HG02973 (cell line): Measurements from ENCODE around the gene FAF1.

Experiments
- ATAC-seq: cut with Tn5 transposase; IDR thresholded peaks from one replicate; pipeline ENCODE4 v1.9.1; 2021; ENCODE audit warnings: moderate library complexity; ENCODE audit not compliant: unreplicated experiment

FAF1 gene

DNA sequence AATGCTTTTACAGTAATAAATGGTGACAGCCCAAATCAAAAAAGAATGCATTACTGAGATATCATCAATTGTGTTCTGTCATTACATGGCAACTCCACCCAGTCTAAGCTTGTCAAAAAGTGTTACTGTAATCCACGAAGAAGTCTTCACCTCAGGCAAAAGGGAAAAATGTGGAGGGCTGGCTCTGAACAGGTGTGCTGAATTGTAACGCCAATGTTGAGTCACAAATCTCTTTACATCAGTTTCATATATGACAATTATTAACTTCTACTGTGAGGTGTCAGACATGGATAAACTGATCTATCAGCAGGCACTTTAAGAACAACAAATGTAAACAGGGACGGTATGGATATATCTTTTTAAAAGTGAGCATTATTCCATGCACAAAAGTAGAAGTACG is 438.4 kb downstream of the FAF1 start:
- ATAC-seq = peak; percentile 79

DNA sequence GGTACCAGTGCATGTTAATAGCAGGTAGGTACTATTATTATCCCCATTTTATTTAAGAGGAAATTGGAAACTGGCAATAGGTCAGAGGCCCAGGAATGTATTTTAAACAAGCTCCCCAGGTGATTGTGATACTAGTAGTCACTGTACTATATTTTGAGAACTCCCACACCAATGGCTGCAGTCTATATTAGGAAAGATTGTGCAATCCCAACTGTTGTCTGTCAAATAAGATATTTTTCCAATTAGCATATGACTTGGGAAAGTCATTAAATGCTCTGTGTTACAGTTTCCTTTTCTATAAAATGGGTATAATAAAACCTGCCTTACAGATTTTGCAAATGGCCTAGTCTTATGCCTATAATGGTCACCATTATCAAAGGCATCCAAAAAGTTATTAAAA is 442.6 kb downstream of the FAF1 start:
- no peak for ATAC-seq

DNA sequence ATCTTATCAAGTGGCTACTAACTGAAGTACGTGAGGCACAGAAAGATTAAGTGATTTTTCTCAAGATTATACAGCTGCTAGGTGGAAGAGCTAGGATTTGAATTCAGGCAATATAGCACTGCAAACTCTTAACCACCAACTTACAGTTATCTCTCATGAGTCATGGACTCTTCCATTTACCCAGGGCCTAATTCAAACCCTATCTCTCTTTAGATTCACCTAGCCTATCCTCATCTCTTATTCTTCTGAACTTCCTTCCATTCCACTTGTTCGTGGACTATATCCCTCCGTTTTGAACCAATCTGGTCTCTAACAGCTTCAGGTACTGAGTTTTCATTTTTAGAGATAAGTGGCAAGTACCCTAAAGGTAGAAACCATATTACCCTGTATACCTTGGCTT is 444.0 kb downstream of the FAF1 start:
- ATAC-seq = no peak

DNA sequence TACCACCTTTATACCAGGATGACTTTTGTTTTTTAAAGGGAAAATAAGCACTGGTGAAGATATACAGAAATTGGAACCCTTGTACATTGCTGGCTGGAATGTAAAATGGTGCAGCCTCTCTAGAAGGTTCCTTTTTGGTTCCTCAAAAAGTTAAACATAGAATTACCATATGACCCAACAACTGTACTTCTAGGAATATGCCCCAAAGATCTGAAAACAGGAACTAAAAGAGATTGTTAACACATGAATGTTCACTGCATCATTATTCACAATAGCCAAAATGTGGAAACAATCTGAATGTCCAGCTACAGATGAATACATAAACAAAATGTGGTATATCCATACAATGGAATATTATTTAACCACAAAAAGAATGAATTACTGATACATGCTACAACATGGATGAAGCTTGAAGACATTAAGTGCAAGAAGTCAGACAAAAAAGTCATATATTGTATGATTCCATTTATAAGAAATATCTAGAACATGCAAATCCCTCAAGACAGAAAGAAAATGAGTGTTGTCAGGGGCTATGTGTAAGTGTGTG is 452.0 kb downstream of the FAF1 start:
- ATAC-seq = no peak

- ATAC-seq = no peak
Measured at GRCh38 chr1:50505427-50505826, 454.6 kb downstream of the FAF1 start.

DNA sequence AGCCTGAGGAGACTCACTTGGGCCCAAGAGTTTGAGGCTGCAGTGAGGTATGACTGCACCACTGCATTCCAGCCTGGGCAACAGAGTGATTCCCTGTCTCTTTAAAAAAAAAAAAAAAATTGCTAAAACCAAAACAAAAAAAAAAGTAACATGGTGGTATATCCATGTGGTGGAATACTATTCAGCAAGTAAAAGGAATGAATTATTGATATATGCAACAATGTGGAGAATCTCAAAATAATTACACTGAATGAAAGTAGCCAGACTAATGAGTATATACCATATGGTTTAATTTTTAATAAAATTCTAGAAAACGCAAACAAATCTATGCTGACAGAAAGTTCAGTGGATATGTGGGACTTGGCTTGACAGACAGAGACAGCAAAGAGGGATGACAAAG is 456.6 kb downstream of the FAF1 start:
- no peak for ATAC-seq

DNA sequence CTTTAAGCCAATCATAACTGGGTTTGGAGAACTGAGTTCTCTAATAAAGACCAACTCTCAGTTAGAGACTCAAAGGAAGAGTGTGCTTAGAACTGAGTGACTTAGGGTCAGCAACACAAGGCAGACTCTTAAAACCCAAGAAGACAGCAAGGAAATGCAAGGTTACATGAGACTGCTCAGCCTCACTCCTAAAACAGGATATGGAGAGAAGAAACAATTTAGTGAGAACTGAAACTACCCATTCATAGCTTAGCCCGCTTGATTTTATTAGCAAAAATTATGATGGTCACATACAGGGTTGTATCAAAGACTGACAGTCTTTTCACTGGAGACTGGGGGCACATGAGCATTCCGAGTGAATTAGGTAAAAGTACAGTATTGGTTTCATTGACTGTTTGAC is 457.9 kb downstream of the FAF1 start:
- ATAC-seq = no peak

DNA sequence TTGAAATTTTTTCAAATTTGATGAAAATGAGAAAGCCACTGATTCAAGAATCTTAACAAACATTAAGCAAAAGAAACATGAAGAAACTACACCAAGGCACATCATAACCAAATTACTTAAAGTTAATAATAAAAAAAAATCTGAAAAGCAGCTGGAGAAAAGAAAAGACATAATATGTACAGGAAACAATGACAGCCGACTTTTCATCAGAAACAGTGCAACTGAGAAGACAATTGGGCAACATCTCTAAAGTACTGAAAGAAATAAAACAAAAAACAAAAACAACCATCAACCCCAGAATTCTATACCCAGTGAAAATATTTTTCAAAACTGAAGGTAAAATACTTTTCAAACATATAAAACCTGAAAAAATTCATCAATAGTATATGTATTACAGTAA is 463.1 kb downstream of the FAF1 start:
- ATAC-seq = no peak

- no peak for ATAC-seq
Measured at GRCh38 chr1:50493710-50494109, 466.4 kb downstream of the FAF1 start.

GRCh38 chr1:50492142-50492541 is 467.9 kb downstream of the FAF1 start:
- ATAC-seq = no peak

DNA sequence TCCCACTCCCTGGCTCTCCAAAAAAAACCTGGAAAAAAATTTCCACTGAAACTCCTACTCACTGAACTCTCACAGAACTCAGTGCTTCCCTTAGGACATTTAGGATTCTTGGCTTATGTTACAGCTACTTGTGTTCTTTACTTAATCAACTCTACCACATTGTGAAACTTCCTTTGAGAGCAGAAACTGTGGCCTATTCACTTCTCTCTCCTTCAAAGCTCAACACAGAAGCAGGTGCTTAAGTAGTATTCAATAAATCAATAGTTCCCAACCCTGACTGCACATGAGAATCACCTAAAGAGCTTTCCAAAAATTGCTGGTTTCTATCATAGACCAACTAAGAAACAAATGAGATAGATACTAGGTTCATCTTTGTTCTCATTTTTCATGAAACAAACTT is 468.9 kb downstream of the FAF1 start:
- no peak for ATAC-seq

DNA sequence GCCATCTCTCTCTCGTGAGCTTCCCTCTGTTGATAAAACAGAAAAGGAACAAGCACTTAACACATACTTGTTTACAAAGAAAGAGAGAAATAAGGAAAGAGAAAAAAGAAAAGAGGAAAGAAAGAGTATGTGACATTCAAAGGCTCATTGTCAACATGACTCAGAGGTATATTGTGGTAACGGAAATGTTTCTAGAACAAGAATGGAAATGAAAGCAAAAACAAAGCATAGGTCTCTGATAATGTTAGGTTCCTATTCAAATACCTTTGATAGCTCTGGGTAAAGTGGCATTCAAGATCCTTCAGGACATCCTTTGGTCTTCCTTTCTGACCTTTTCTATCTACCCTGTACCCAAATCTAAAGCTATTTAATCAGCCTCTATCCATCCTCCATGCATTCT is 469.4 kb downstream of the FAF1 start:
- no peak for ATAC-seq

DNA sequence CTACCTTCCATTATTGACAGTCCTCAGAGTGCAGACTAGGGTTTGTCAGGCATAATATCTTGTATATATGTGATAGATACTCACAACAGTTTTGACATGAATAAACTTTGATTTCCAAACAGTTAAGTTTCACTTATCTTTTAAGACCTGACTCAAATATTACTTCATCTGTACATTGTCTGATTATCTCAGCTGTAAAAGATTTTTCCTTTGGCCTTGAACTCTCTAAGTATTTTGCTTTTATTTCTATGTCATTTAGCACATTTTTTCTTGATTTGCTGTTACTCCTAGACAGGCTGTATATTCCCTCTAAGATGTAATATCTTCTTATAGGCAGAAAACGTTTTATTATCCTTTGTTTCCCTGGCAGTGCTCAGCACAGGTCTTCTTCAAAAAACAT is 471.2 kb downstream of the FAF1 start:
- no peak for ATAC-seq

GRCh38 chr1:50488356-50488755 is 471.7 kb downstream of the FAF1 start:
- no peak for ATAC-seq

- ATAC-seq = no peak
Measured at GRCh38 chr1:50487725-50488124, 472.3 kb downstream of the FAF1 start.

DNA sequence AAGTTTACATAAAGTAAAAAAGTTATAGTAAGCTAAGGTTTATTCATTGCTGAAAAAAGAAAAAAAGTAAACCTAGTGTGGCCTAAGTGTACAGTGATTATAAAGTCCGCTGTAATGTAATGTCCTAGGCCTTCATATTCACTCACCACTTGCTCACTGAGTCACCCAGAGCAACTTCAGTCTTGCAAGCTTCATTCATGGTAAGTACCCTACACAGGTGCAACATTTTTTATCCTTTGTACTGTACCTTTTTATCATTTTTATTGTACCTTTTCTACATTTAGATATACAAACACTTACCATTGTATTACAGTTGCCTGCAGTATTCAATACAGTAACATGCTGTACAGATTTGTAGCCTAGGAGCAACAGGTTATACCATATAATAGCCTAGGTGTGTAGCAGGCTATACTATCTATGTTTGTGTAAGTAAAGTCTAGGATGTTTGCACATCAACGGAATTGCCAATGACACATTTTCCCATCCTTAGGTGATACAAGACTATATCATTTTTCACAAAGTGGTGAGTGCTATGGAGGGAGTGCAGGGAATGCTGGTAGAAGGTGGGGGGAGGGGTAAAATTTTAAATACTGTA is 478.8 kb downstream of the FAF1 start:
- no peak for ATAC-seq

GRCh38 chr1:50476800-50477199 is 483.3 kb downstream of the FAF1 start:
- ATAC-seq = peak; percentile 58

DNA sequence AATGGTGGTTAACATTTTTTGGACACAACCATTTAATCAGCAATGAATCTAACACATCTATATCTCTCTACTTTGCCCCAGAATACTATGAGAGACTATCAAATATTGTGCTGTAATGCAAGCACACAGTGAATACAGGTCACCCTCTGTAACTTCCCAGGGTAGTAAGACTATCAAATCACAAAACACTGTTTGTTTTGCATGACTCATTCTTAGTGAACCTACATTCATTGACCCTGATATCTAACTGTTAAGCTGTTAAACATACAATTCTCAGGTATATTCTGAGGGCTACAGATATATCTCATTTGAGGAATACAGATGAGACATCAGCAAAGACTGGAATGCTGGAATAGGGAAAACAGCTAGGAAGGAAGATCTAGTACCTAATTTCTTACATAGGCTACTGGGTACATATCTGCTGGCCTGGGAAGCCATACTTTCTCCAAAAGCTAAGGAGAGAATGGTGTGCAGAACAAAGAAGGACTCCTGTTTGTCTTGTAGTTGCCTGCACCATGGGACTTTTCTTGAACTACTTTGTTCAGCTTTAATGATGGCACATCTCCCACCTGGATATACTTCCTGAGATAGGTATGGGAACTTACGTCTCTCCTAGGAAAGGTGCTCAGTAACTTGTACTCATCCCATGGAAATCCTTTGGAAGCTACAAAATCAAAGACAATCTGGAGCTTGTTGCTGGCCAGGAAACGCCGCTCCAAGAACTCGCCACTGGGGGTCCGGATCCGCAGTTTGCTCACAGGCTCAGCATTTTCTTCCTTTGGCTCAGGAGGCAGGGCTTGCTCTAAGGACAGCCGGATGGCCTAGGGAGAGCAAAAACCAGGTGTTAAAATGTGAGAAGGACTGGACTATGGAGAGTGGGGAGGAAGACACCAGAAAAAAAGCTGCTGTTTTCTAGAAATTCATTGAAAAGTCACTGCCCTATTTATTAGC is 484.9 kb downstream of the FAF1 start:
- no peak for ATAC-seq

DNA sequence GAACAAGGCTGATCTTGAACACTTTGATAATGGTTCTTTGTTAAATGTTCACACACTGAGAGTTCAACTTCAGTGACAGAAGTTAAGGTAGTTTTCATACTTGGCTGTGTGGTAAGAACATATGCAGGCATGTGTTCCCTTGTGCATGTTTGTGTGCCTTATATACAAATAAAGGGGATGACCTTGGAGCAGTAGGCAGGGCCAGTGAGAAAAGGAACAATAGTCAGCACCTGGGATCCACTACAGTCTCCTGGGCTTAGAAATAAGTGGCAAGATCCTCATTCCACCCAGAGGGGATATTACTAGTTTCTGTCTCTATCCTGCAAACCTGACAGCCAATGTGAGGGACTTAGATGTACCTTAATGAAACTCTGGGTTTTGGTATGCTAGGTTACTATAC is 486.6 kb downstream of the FAF1 start:
- no peak for ATAC-seq

GRCh38 chr1:50471967-50472366 is 488.1 kb downstream of the FAF1 start:
- ATAC-seq = no peak

GRCh38 chr1:50462964-50463363 is 497.1 kb downstream of the FAF1 start:
- no peak for ATAC-seq

DNA sequence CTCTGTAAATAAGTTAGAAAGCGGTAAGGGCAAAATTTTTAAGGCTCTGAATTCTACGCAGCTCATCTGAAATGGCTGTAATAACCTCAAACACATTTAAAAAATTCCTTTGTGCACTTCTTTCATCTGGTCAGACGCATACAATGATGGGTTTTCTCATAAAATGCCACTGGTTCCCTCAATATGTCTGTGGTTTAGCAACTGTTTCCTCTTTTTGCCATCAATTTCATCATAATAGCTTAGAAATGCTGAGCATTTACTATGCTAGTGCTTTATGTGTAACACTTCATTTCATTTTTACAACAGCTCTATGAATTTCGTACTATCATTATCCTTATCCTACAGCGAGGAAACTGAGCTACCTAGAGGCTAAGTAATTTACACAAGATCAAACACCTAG is 501.6 kb downstream of the FAF1 start:
- no peak for ATAC-seq
